Mucosa of rectum (tissue), 2 donors: ENCODE measurements around the gene PRKAR1B.

Experiments
- H3K27ac ChIP-seq, 2 donors: one replicate each; pipeline ENCODE4 v1.7.0; 2013; ENCODE audit warnings: inconsistent platforms in 2 of 2, low read depth in 2 of 2, low read length in 2 of 2
- H3K27me3 ChIP-seq, 2 donors: one replicate each; pipeline ENCODE4 v1.7.0; 2013; ENCODE audit warnings: low read length in 2 of 2; ENCODE audit not compliant: control insufficient read depth in 2 of 2, insufficient read depth in 2 of 2
- H3K36me3 ChIP-seq, 2 donors: one replicate each; pipeline ENCODE4 v1.7.0; 2013; ENCODE audit warnings: low read length in 2 of 2; ENCODE audit not compliant: control insufficient read depth in 2 of 2, insufficient read depth in 2 of 2
- H3K4me1 ChIP-seq, 2 donors: one replicate each; pipeline ENCODE4 v1.7.0; 2013; ENCODE audit warnings: low read length in 2 of 2, mild to moderate bottlenecking in 1 of 2; ENCODE audit not compliant: control insufficient read depth in 2 of 2, insufficient read depth in 2 of 2
- H3K4me3 ChIP-seq, 2 donors: one replicate each; pipeline ENCODE4 v1.7.0; 2013; ENCODE audit warnings: low read length in 2 of 2
- H3K9ac ChIP-seq, 2 donors: one replicate each; pipeline ENCODE4 v1.7.0; 2013; ENCODE audit warnings: low read length in 2 of 2, low read depth in 1 of 2, mild to moderate bottlenecking in 1 of 2
- H3K9me3 ChIP-seq, 2 donors: one replicate each; pipeline ENCODE4 v1.7.0; 2013; ENCODE audit warnings: low read length in 2 of 2; ENCODE audit not compliant: control insufficient read depth in 2 of 2
- donor health status: healthy.
- donor health status: Normal muscosa, but diverticular disease.

The PRKAR1B gene

DNA sequence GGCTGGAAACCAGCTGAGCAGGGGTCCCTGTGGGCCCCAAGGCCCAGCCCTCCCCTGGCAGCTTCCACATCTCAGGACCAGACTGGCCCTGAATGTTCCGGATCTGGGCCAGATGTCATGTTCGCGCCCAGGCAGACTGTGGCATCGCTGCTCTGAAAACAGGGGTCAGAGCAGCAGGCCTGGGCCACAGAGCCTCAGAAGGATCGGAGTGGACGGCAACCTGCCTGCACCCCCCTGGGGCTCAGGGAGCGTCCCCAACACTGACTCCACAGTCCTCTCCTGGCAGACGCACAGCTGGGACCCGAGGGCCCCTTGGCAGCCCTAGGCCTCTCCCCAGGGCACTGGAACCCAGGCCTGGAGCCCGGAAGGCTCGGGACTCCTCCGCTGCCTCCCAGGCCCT is 91.9 kb downstream of the PRKAR1B start:
- H3K27ac ChIP-seq: no peak overlapping the region
- H3K9me3 ChIP-seq: no peaks in the 10 kb centered on the region
- H3K4me3 ChIP-seq: no peak overlapping the region
- H3K4me1 ChIP-seq: no peaks in the 10 kb centered on the region
- no peak overlapping the region for H3K9ac ChIP-seq
- H3K36me3 ChIP-seq: no peaks in the 10 kb centered on the region
- no peaks in the 10 kb centered on the region for H3K27me3 ChIP-seq

DNA sequence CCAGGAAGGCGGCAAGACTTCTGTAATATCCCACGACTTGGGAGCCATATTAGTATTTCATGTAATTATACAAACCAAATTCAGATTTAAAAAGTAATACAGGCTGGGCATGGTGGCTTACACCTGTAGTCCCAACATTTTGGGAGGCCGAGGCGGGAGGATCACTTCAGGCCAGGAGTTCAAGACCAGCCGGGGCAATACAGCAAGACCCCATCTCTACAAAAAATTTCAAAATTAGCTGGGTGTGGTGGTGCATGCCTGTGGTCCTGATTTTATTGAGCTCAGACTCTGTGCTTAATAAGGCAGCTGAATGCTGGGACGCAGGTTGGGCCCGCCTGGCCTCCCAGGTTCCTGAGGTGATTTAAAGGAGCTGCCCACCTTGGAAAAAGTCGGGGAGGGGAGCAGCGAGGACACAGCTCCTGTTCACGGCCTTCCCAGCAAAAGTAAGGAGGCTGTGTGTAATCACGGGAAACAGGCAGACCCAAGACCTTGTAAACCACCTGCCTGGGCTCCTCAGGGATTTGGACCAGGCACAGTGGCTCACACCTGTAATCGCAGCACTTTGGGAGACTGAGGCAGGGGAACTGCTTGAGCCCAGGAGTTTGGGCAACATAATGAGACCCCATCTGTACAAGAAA is 93.6 kb downstream of the PRKAR1B start:
- Histone ChIP-seq H3K9me3 (no peaks in the 10 kb centered on the region), H3K27ac (no peak overlapping the region), H3K36me3 (no peaks in the 10 kb centered on the region), H3K27me3 (no peaks in the 10 kb centered on the region), H3K4me1 (no peaks in the 10 kb centered on the region), H3K9ac (no peak overlapping the region), H3K4me3 (no peak overlapping the region)

- Histone ChIP-seq H3K4me3 (no peak overlapping the region), H3K27ac (no peak overlapping the region), H3K36me3 (no peaks in the 10 kb centered on the region), H3K4me1 (no peaks in the 10 kb centered on the region), H3K9me3 (no peaks in the 10 kb centered on the region), H3K27me3 (no peaks in the 10 kb centered on the region), H3K9ac (no peak overlapping the region)
These were observed 94.3 kb downstream of the PRKAR1B start for GRCh38 chr7:632831-633210.

GRCh38 chr7:631964-632830 is 94.9 kb downstream of the PRKAR1B start:
- Histone ChIP-seq H3K36me3 (no peaks in the 10 kb centered on the region), H3K4me3 (no peak overlapping the region), H3K9me3 (no peaks in the 10 kb centered on the region), H3K4me1 (no peaks in the 10 kb centered on the region), H3K27me3 (no peaks in the 10 kb centered on the region), H3K9ac (no peak overlapping the region), H3K27ac (no peak overlapping the region)

DNA sequence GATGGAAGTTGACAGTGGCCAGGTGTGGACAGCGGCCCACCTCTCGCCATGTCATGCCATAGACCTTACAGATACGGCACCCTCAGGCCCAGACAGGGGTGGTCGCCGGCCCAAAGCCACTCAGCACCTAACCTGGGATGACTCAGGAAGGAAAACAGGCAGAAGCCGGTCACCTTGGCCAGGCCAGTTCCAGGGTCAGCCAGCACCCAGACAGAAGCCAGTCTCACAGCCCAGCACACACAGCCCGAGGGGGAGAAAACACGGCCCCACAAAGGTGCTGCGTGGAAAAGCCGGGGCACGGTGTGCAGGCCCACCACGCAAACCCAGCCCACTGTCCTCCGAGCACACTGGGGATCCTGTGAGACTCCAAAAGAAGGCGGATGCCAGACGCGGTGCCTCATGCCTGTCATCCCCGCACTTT is 95.8 kb downstream of the PRKAR1B start:
- no peaks in the 10 kb centered on the region for H3K4me1 ChIP-seq
- no peaks in the 10 kb centered on the region for H3K9me3 ChIP-seq
- no peak overlapping the region for H3K27ac ChIP-seq
- no peak overlapping the region for H3K4me3 ChIP-seq
- no peaks in the 10 kb centered on the region for H3K36me3 ChIP-seq
- no peak overlapping the region for H3K9ac ChIP-seq
- H3K27me3 ChIP-seq: no peaks in the 10 kb centered on the region

GRCh38 chr7:630539-630938 is 96.5 kb downstream of the PRKAR1B start:
- Histone ChIP-seq H3K27me3 (no peaks in the 10 kb centered on the region), H3K4me1 (no peaks in the 10 kb centered on the region)

DNA sequence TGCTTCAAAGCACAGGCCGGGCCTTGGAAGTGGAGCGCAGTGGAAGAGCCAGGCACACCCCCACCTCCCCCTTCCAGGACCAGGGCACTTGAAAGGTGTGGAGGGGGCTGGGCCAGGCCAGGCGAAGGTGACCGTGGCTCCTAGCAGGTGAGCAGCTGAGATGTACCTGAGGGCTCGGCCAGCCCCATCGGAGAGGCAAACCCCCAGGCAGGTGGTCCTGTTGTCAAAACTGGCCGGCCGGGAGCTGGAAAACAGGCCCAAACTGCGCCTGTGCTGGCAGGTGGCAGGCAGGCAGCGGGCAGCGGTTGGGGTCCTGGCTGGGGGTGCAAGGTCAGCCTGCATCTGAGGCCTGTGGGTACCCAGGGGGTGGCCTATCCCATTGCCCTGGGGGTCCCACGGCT is 97.0 kb downstream of the PRKAR1B start:
- Histone ChIP-seq H3K27ac (no peak overlapping the region), H3K9me3 (no peaks in the 10 kb centered on the region), H3K27me3 (no peaks in the 10 kb centered on the region), H3K36me3 (no peaks in the 10 kb centered on the region), H3K4me3 (no peak overlapping the region), H3K9ac (no peak overlapping the region), H3K4me1 (peaks cover 0 to 3% of the 10 kb centered on the region in 2 donors)

More at GRCh38 chr7:630539-630938, 96.5 kb downstream of the PRKAR1B start:
- Histone ChIP-seq H3K4me3 (no peak overlapping the region), H3K9me3 (no peaks in the 10 kb centered on the region), H3K27ac (no peak overlapping the region), H3K36me3 (no peaks in the 10 kb centered on the region), H3K9ac (no peak overlapping the region)

- peaks cover 0 to 4% of the 10 kb centered on the region in 2 donors for H3K4me1 ChIP-seq
- H3K9ac ChIP-seq: no peak overlapping the region
- H3K4me3 ChIP-seq: no peak overlapping the region
- H3K27me3 ChIP-seq: no peaks in the 10 kb centered on the region
- H3K9me3 ChIP-seq: no peaks in the 10 kb centered on the region
- H3K36me3 ChIP-seq: no peaks in the 10 kb centered on the region
- H3K27ac ChIP-seq: no peak overlapping the region
These were observed 98.3 kb downstream of the PRKAR1B start for GRCh38 chr7:628826-629225.

GRCh38 chr7:628402-628763 is 98.7 kb downstream of the PRKAR1B start:
- Histone ChIP-seq H3K9ac (no peak overlapping the region), H3K36me3 (no peaks in the 10 kb centered on the region), H3K4me1 (peaks cover 0 to 4% of the 10 kb centered on the region in 2 donors), H3K4me3 (no peak overlapping the region), H3K27ac (no peak overlapping the region), H3K9me3 (no peaks in the 10 kb centered on the region), H3K27me3 (no peaks in the 10 kb centered on the region)

- H3K9me3 ChIP-seq: no peaks in the 10 kb centered on the region
- no peak overlapping the region for H3K9ac ChIP-seq
- H3K27me3 ChIP-seq: no peaks in the 10 kb centered on the region
These were observed 99.2 kb downstream of the PRKAR1B start for GRCh38 chr7:627661-628401.

More at GRCh38 chr7:627661-628401, 99.2 kb downstream of the PRKAR1B start:
- H3K4me3 ChIP-seq: no peak overlapping the region
- H3K36me3 ChIP-seq: no peaks in the 10 kb centered on the region
- H3K4me1 ChIP-seq: peaks cover 0 to 4% of the 10 kb centered on the region in 2 donors
- no peak overlapping the region for H3K27ac ChIP-seq
